LHCN-M2 (cell line): ENCODE data around the gene PPP1R14C. TPM values are rescaled to one million over a fixed set of nuclear protein-coding genes. Genes with fewer than 3 reads are reported as not detected.

Source experiments
- DNase-seq: peaks from one replicate; pipeline ENCODE4 v3.0.0-alpha.2; 2012; ENCODE audit warnings: low read depth
- total RNA-seq: library from RNA; depleted of rRNA; stranded (reverse); fragments of >200 nt; gene quantifications from 2 replicates; pipeline ENCODE4 v1.2.3, GENCODE V29; 2014

PPP1R14C gene
- total RNA-seq, 1 experiment from 2014 or later, result not detected

DNA sequence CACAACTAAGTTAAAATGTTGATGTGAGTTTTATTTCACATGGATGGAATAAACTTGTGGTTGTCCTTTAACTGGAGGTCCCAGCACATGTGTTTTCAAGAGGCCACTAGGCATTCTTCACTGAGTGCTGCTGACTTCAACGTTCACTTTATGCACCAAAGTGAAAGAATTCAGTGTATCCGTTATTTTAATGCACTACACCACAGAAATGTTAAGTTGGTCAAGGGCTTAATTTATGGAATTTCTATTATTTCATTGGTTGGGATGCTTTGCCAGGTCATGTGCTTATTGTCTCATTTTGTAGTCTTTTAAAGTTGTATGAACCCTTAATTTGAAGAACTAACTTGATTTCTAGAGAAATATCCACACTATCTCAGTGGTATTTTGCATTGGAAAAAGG is 106.4 kb downstream of the PPP1R14C start:
- DNase-seq, result no peak

GRCh38 chr6:150250826-150251225 is 108.0 kb downstream of the PPP1R14C start:
- DNase-seq, result no peak

GRCh38 chr6:150251566-150252186 is 108.8 kb downstream of the PPP1R14C start:
- DNase-seq, result no peak

- no peak for DNase-seq
Measured at GRCh38 chr6:150252714-150253444, 110.0 kb downstream of the PPP1R14C start.

DNA sequence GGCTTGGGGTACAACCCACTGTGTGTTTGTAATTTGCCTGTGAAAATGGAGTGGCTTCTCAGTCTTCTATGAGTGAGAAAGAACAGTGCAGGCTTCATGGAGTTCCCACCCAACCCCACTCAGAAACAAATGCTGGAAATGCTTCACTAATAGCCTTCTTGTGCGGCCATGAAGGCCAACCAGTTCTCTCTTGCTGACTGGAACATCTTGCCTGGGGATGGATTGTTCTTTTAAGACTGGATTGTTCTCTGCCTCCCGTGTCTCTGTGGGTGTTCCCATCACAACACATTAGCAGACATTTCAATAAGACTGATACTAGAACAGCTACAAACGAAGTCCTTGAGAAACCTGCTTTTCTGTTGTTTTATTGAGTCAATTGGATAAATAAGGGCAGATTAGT is 110.6 kb downstream of the PPP1R14C start:
- no peak for DNase-seq

GRCh38 chr6:150254770-150255169 is 111.9 kb downstream of the PPP1R14C start:
- no peak for DNase-seq

GRCh38 chr6:150255840-150256239 is 113.0 kb downstream of the PPP1R14C start:
- no peak for DNase-seq

GRCh38 chr6:150256618-150257272 is 113.9 kb downstream of the PPP1R14C start:
- DNase-seq, result no peak

DNA sequence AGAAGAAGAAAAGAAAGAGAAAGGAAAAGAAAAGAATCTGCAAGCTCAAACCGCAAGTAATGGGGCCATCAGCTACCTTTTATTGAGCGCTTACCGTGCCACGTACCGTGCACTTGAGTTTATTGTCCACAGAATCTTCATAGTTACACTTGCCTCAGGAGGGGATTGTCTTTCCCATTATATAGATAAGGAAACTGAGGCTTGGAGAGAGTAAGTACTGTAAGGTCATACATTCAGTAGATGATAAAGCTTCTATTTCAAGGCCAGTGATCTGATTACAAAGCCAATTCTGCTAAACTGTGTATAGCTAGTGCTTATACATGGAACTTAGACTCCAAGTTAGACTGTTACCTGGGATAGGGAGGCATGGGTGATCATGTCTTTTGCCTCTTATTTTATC is 115.5 kb downstream of the PPP1R14C start:
- DNase-seq, result no peak

DNA sequence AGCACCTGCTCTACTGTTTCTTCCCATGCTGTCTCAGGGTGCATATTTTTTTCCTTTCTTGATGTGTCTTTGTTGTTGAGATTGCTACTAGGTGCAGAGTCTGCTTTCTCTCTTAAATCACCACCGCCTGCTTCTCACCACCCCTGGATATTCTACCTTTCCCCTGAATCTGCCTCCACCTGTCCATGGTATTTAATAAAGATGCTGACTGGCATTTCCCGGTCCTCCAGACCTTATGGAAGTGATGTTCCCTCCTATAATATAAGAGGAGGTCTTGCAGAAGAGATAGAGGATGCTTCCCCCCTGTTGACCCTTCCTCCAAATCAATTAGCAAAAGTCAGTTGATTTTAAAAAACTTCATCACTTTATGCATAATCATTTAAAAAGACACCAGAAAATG is 118.1 kb downstream of the PPP1R14C start:
- no peak for DNase-seq

- DNase-seq, result no peak
Measured at GRCh38 chr6:150261997-150262697, 119.3 kb downstream of the PPP1R14C start.

GRCh38 chr6:150263765-150264404 is 121.0 kb downstream of the PPP1R14C start:
- no peak for DNase-seq

DNA sequence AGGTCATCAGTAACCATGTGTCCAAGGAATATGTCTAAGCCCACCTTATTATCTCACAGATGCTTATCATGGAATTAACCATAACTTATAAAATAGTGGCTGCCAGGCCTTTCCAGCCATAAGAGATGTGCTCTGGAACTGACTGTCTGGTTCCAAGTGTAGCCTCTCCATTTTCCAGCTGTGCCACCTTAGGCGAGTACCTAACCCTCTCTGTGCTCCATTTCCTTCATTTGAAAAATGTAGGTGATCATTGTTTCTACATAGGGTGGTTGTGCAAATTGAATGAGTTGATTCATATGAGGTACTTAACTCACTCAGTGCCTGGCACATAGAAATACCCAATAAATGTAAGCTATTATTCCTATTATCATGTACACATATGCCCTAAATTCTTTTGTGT is 123.5 kb downstream of the PPP1R14C start:
- DNase-seq, result no peak

DNA sequence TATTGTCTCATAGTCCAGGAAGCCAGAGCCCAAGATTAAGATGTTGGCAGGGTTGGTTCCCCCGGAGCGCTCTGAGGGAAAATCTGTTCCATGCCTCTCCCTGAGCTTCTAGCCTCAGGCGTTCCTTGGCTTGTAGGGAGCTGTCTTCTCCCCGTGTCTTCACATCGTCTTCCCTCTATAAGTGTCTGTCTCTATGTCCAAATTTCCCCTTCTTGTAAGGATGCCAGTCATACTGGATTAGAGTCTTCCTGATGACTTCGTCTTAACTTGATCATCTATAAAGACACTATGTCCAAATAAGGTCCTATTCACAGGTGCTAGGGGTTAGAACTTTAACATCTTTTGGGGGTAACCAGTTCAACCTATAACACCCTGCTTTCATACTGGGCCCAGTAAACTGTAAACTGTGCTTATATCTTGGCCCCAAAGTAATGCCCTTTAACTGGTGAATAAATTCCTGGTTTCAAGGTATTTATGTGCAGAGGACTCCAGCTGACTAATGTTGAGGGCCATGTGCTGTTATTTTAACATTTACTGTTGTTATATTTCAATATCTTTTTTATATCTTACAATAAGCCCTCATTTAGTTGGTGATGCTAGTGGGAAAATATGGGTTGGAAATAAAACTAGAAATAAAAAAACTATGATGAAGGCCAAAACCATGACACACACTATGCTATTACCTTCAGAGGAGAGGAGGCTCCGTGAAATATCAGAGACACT is 124.3 kb downstream of the PPP1R14C start:
- no peak for DNase-seq

DNA sequence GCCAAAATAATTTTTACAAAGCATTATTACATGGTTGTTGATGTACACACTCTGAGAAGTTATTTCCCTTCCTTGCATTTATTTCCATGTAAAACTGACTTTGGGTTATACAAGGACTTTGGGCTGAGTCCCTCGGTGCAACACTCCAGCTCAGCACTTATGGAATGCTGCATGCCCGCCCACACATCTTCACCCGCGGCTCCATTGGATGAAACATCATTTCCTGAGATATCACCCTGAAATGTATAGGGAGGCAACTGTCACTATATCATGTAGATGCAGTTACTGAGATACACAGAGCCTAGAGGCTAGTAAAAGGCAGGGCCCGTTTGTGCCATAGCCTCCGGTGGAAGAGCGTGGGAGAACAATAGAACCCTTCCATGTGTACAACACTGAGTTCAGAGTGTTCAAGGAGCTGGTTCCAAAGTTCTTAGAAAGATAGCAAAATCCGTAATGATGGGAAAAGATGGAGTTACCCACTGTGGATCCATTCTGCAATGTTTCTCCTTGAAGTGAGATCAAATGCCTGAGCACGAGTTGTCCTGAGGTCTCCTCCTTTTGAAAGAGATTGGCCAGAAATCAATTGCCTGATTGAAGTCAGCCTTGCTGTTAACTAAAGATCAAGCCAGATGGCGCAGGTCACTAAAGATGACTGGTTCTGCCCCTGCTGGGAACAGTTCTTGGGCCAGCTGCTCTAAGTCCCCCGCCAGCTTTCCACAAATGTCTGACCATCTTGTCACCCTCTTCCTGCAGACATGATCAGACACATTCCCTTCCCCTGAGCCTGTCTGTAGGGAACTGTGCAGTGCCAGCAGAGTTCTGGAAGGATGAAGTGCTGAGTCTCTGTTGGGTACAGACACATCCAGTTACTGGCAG is 125.1 kb downstream of the PPP1R14C start:
- no peak for DNase-seq

GRCh38 chr6:150269130-150269856 is 126.4 kb downstream of the PPP1R14C start:
- DNase-seq, result no peak

- DNase-seq, result no peak
Measured at GRCh38 chr6:150269857-150270223, 127.0 kb downstream of the PPP1R14C start.

GRCh38 chr6:150270330-150271052 is 127.6 kb downstream of the PPP1R14C start:
- no peak for DNase-seq

DNA sequence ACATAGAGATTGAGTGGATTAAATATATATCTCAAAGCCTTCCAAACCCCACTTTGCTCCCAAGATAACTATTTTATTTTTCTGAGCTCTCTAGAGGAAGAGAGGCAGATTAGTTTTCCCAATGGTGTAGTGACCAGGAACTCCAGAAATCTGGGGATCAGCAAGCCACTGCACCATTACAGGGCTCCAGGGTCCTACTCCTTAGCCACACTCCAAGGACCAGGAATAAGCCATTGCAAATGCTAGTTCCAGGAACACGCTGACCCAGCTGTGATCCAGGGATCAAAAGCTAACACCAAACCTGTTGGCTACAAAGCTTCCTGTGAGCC is 128.3 kb downstream of the PPP1R14C start:
- no peak for DNase-seq
